IPS DF 4.7 (cell line): ENCODE results near the gene LAMB1.

ENCODE experiments used
- DNase-seq: peaks from one replicate; pipeline ENCODE4 v3.0.0-alpha.2; 2013; ENCODE audit warnings: low spot score; ENCODE audit errors: extremely low read depth

LAMB1 gene

GRCh38 chr7:107882766-107883165 lies 120.2 kb downstream of the LAMB1 start:
- no peak for DNase-seq

GRCh38 chr7:107879400-107880035 lies 123.4 kb downstream of the LAMB1 start:
- no peak for DNase-seq

GRCh38 chr7:107878636-107879035 lies 124.3 kb downstream of the LAMB1 start:
- DNase-seq: no peak

DNA sequence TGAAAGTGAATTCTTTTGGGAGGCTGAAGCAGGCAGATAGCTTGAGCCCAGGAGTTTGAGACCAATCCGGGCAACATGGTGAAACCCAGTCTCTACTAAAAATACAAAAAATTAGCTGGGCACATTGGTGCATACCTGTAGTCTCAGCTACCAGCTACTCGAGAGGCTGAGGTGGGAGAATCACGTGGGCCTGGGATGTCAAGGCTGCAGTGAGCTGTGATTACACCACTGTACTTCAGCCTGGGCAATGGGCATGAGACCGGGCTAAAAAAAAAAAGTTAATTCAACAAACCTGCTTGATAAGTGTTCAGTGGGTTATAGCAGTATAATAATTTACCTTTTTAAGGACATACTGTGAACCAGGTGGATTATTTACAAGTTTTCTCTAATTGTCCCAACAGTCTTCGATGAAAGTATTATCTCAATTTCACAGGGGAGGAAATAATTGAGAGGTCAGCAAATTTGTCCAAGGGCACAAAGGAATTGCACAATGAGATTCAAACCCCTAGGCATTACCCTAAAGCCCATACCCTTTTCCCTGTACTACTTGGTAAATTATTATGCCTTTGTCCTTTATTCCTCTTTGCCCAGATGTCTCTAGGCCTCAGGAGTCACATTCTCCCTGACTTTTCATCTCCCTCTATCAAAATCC lies 125.1 kb downstream of the LAMB1 start:
- DNase-seq: no peak

- DNase-seq: no peak
These were observed 126.0 kb downstream of the LAMB1 start for GRCh38 chr7:107876916-107877315.

- no peak for DNase-seq
These were observed 128.1 kb downstream of the LAMB1 start for GRCh38 chr7:107874605-107875446.

- DNase-seq: no peak
These were observed 128.8 kb downstream of the LAMB1 start for GRCh38 chr7:107874111-107874510.
